GM12892 (cell line): ENCODE results near the gene NRARP.

Experiments
- POLR2A ChIP-seq: IDR thresholded peaks from 2 replicates; pipeline ENCODE4 v1.6.1; 2011; ENCODE audit warnings: low read depth, low read length, control low read depth
- POLR2AphosphoS5 ChIP-seq: IDR thresholded peaks from 2 replicates; pipeline ENCODE4 v1.6.1; 2011; ENCODE audit warnings: low read depth, low read length, control low read depth
- TAF1 ChIP-seq: IDR thresholded peaks from 2 replicates; pipeline ENCODE4 v1.6.1; 2011; ENCODE audit warnings: low read depth, mild to moderate bottlenecking, control low read depth, low read length, borderline replicate concordance

GRCh38 chr9:137256856-137257255 lies 45.2 kb downstream of the NRARP start:
- no peak for TF ChIP-seq POLR2AphosphoS5
- TF ChIP-seq POLR2A: no peak
- no peak for TF ChIP-seq TAF1
